ENCODE results near the gene OSM.

OSM gene

GRCh38 chr22:30297991-30298701 lies 31.5 kb upstream of the OSM start:
- no peak for DNase-seq (ENCODE audit: low spot score)

GRCh38 chr22:30297276-30297990 lies 30.8 kb upstream of the OSM start:
- DNase-seq (ENCODE audit: low spot score), result no peak

- DNase-seq (ENCODE audit: low spot score), result no peak
Observed at GRCh38 chr22:30296833-30297232, 30.2 kb upstream of the OSM start.

GRCh38 chr22:30296324-30296723 lies 29.7 kb upstream of the OSM start:
- no peak for DNase-seq (ENCODE audit: low spot score)

GRCh38 chr22:30295576-30295975 lies 28.9 kb upstream of the OSM start:
- DNase-seq (ENCODE audit: low spot score), result no peak

- no peak for DNase-seq (ENCODE audit: low spot score)
Observed at GRCh38 chr22:30294830-30295229, 28.2 kb upstream of the OSM start.

- no peak for DNase-seq (ENCODE audit: low spot score)
Observed at GRCh38 chr22:30294066-30294465, 27.4 kb upstream of the OSM start.

- DNase-seq (ENCODE audit: low spot score), result no peak
Observed at GRCh38 chr22:30293026-30293425, 26.4 kb upstream of the OSM start.

GRCh38 chr22:30292069-30292970 lies 25.7 kb upstream of the OSM start:
- no peak for DNase-seq (ENCODE audit: low spot score)

- DNase-seq (ENCODE audit: low spot score), result no peak
Observed at GRCh38 chr22:30291058-30291892, 24.6 kb upstream of the OSM start.

GRCh38 chr22:30290342-30291057 lies 23.8 kb upstream of the OSM start:
- no peak for DNase-seq (ENCODE audit: low spot score)

- no peak for DNase-seq (ENCODE audit: low spot score)
Observed at GRCh38 chr22:30289980-30290313, 23.3 kb upstream of the OSM start.

GRCh38 chr22:30289141-30289979 lies 22.7 kb upstream of the OSM start, which contains the start of gene CASTOR1:
Gene CASTOR1, minus strand, starts transcription at chr22:30289505. Its CDS starts 8 bp downstream, at chr22:30289497.
- DNase-seq (ENCODE audit: low spot score), result peak; percentile 97

GRCh38 chr22:30288419-30289140 lies 21.9 kb upstream of the OSM start:
- no peak for DNase-seq (ENCODE audit: low spot score)

GRCh38 chr22:30287648-30288418 lies 21.2 kb upstream of the OSM start:
- peak; percentile 87 for DNase-seq (ENCODE audit: low spot score)

GRCh38 chr22:30286813-30287647 lies 20.4 kb upstream of the OSM start:
- peak; percentile 78 for DNase-seq (ENCODE audit: low spot score)

- DNase-seq (ENCODE audit: low spot score), result no peak
Observed at GRCh38 chr22:30286331-30286730, 19.7 kb upstream of the OSM start.

GRCh38 chr22:30285846-30286200 lies 19.2 kb upstream of the OSM start:
- no peak for DNase-seq (ENCODE audit: low spot score)
